DMS 273 (cell line): ENCODE results near the gene FRY.

Experiments
- DNase-seq: peaks from one replicate; lab custom pipeline; 2025; ENCODE audit not compliant: unreplicated experiment; lab: John Stamatoyannopoulos, UW

FRY gene

DNA sequence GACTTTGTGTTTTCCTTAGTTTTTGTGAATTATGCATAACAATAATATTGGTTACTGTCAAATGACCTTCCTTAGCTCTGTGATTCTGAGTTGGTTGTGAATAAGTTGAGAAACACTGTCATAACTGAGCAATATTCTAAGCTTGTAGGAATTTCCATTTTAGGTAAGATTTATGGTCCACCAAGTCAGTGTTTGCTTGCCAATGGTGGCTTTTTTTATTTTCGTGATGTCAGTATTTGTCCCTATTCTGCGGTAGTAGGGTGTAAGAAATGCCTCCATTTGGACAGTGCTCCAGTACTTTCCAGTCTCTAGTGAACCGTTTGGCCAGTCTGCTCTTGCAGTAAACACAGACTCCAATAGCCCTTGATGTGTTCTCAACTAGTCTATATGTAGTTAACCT is 94.7 kb downstream of the FRY start:
- DNase-seq: no peak

DNA sequence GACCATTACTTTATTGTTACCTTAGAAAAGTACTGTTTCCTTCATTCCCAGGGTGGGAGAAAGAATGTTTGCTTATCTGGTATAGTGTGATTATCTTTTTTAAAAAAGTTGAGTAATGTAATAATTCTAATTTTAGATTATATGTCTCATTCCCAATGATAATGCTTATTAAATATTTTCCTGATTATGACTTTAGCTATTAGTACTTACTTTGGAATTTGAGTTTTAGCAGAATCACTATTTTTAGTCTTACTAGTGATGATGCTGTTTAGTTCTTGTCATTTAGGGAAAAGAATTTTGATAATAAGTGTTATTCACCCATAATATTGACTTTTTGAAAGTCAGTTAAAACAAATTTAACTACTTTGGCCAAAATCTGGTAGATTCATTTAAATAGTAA is 95.2 kb downstream of the FRY start:
- DNase-seq: no peak

DNA sequence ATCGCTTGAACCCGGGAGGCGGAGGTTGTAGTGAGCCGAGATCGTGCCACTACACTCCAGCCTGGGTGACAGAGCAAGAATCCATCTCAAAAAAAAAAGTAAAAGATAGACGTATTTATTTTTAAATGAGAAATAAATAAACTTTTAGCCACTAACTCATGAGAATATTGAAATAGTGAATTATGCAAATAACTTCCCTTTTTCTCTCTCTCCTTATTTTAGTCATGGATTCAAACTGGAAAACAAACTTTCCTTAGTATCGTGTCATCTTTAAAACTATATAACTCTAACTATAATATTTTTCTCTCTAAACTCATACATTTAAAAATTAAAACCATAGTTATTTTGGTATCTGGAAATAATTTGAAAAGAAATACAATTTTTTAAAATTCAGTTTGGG is 96.1 kb downstream of the FRY start:
- no peak for DNase-seq

DNA sequence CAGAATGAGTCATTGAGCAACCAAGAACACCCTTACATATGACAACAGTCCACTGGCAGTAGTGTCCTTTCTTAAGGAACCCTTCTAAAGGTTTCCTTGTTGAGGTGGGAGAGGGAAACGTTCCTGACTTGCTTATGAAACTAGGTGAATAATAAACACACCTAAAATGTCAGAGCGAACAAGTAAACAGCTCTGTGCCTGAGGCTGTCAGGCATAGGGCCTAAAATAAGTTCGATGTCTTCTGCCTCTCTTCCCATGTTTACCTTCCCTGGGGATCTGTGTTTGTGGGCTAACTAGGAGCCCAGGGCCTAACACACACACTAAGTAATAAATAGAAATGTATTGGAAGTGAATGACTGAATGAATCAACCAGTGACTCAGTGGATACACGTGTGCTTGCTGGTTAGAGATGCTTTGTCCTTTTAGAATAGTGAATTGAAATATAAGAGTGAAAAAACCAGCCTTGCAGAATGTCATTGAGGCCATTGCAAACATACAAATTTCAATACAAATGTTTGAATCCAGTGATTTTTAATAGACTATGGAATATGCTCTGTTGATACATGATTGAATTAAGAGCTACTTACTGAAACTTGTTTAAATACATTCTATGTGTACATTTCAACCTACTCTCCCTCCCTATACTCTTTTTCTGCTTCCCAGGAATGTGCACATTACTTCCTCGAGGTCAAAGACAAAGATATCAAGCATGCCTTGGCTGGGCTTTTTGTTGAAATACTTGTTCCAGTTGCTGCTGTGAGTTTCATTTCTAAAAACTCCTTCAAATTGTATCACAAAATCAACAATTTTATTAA is 102.9 kb downstream of the FRY start:
- no peak for DNase-seq

- DNase-seq: no peak
These were observed 103.4 kb downstream of the FRY start for GRCh38 chr13:32135056-32135390.

DNA sequence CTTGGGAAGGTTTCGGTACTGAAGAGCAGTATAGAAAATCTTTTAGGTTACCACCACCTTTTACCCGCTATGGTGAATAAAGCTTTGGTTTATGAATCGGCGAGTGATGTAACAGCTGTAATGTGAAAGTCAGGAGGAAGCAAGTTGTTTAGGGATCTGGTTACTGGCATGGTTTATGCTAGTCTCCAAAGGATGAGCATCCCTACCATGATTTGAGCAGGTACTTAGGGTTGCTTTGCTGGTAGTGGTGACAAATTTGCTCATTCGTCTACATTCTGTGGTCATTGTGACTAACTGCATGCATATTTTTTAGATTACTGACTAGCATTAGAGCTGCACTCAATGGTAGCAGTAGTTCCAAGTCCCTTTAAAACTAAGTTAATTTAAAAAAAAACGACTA is 104.1 kb downstream of the FRY start:
- no peak for DNase-seq

DNA sequence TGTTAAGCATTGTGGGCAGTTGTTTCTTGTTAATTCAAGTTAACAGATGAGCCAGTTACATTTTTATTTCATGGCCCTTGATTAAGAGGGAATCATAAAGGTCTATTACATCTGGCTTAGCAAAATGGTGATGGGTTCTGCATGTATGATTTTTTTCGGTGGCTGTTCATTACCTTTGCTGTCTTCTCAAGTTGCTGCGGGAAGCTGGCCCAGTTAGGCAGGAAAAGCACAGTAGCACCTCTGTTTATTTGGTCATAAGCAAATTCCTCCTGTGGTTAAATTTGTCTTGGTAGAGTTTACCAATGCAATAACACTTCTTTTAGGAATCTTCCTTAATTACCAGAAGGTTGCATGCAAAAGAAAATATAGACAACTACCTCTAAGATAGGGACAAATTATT is 104.5 kb downstream of the FRY start:
- no peak for DNase-seq

- peak; percentile 21 for DNase-seq
These were observed 105.1 kb downstream of the FRY start for GRCh38 chr13:32136716-32137115.

GRCh38 chr13:32139251-32139650 is 107.7 kb downstream of the FRY start:
- no peak for DNase-seq

DNA sequence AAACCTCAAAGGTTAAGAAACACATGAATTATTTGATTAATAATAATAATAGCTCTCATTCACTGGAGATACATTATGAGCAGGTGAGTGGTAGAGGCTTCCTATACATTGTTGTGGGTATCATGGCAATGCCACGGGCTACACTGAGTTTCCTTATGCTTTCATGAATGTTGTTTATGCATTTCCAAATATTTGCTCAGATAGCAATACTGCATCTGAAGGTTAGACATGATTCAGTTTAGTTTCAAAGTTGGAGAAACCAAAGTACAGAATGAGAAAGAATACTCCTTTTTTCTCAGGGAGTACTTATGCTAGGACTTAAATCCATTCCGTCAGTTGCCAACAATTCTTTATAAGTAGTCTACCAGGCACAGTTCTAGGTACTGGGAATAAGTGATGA is 108.5 kb downstream of the FRY start:
- no peak for DNase-seq

GRCh38 chr13:32141462-32141861 is 109.9 kb downstream of the FRY start:
- no peak for DNase-seq

GRCh38 chr13:32142115-32142514 is 110.5 kb downstream of the FRY start:
- no peak for DNase-seq

- DNase-seq: no peak
These were observed 111.4 kb downstream of the FRY start for GRCh38 chr13:32142956-32143375.

GRCh38 chr13:32147193-32147592 is 115.6 kb downstream of the FRY start:
- no peak for DNase-seq

- no peak for DNase-seq
These were observed 116.4 kb downstream of the FRY start for GRCh38 chr13:32147976-32148375.

DNA sequence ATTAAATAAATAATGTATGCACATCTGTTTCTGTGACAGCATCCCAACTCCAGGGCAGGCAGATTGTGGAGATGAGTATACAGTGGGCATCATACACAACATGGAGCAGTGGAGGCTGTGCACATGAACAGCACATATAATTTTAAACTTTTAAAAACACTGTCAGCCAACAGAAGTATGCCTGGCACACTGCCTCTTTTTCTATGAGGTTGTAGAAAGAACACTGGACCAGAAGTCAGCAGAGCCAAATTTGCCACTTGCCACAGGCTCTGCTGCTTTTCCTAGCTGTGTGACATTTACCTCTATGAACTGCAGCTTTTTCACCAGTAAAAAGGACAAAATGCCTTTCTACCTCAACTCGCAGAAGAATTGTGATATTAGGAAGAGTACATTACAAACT is 118.7 kb downstream of the FRY start:
- no peak for DNase-seq

DNA sequence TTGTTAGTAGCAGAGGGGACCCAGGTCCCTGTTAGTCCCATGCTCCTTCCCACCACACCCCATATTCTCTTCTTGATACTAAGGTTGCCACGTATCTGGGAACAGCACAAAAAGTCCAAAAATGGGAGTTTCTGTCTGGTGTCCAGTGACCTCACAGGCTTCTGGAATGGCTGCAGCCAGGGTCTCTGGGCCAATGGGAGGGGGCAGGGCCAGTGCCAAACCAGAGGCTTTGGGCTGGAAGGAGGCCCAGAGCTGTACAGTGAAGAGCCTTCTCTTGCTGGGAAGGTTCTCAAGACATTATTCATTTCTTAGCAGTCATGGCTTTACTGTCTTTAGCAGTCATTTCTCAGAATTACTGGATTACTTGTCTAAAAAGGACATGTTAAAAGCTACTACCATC is 119.2 kb downstream of the FRY start:
- no peak for DNase-seq

DNA sequence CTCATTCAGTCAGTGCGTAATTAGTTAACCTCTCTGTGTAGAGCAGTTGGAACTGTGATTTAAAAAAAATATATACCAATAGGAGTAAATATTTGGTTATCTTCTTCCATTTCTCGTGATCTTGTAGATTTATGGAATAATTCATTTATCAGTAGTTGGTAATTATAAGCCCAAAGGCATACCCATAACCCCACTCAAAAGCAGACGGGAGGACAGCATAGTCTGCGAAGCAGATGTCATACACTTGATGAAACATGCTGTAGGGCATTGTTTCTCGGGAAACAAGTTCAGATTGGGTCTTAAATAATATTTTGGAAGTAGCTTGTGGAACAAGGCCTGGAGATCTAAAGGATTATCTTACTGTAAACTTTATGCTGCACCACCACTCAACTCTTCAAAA is 119.7 kb downstream of the FRY start:
- no peak for DNase-seq

DNA sequence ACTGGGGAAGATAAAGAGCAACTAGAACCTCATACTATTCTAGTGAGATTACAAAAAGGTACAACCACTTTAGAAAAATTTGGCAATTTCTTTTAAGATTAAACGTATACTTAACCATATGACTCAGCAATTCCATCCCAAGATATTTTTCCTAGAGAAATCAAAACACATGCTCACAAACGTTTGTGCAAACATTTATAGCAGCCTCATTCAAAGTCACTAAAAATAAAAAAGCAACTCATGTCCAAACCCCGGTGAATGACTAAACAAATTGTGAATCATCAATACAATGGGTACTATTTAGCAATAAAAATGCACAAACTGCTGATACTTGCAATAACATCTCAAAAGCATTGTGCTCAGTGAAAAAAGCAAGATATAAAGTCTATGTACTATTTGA is 121.5 kb downstream of the FRY start:
- no peak for DNase-seq

DNA sequence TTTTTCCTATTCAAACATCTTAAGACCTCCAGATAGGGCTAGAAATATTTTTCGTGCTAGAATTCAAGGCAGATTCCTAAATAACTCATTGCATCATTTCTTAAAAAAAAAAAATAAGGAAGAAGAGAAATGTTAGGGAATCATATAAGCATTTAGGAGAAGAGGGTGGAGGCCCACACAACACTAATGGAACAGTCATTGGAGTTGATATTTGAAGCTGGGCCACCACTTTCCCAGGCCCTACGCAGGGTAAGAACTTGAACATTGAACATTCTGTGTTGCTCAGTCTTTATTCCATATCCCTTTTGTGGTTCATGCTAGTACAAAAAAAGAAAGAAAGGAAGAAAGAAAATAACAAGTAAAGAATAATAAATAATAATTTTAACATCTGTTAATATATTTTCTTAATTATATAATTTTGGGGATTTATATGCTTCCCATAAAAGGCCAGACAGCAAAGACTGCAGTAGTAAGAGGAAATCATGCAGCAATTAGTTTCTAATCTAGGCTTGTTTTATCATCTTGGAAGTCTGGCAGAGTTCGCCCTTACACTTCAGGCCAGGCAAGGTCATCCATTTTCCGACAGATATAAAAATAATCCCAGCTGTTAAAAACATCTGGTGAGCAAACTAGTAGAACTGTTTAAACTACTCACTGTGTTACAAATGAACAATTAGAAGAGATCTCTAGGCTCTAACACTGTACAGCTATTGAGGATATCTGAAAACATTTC is 127.7 kb downstream of the FRY start:
- peak; percentile 66 for DNase-seq

- DNase-seq: no peak
These were observed 130.9 kb downstream of the FRY start for GRCh38 chr13:32162395-32163005.

GRCh38 chr13:32164622-32165268 is 133.2 kb downstream of the FRY start:
- peak; percentile 88 for DNase-seq
